ENCODE results near the gene SHISA3.

Gene SHISA3

DNA sequence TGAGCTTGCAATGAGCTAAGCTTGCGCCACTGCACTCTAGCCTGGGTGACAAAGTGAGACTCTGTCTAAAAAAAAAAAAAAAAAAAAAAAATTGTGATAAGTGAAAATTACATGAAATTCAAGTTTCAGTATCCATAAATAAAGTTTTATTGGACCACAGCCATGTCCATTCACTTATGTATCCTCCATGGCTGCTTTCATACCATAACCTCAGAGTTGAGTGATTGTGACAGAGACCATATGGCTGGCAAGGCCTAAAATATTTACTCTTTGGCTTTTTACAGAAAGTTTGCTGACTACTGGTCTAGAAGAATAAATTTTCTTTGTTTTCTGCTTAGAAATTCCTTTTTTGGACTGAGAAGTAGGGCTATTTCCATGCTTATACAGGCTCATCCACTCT lies 11.8 kb upstream of the SHISA3 start:
- TF ChIP-seq, protein P1, sequence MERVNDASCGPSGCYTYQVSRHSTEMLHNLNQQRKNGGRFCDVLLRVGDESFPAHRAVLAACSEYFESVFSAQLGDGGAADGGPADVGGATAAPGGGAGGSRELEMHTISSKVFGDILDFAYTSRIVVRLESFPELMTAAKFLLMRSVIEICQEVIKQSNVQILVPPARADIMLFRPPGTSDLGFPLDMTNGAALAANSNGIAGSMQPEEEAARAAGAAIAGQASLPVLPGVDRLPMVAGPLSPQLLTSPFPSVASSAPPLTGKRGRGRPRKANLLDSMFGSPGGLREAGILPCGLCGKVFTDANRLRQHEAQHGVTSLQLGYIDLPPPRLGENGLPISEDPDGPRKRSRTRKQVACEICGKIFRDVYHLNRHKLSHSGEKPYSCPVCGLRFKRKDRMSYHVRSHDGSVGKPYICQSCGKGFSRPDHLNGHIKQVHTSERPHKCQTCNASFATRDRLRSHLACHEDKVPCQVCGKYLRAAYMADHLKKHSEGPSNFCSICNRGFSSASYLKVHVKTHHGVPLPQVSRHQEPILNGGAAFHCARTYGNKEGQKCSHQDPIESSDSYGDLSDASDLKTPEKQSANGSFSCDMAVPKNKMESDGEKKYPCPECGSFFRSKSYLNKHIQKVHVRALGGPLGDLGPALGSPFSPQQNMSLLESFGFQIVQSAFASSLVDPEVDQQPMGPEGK (CRISPR knock-in tag; IDR thresholded peaks at IDR 0.05; ENCODE audit: borderline replicate concordance), result no peak
- no peak for TF ChIP-seq GLIS3 (CRISPR knock-in tag; IDR thresholded peaks at IDR 0.05)
- TF ChIP-seq, protein P2, sequence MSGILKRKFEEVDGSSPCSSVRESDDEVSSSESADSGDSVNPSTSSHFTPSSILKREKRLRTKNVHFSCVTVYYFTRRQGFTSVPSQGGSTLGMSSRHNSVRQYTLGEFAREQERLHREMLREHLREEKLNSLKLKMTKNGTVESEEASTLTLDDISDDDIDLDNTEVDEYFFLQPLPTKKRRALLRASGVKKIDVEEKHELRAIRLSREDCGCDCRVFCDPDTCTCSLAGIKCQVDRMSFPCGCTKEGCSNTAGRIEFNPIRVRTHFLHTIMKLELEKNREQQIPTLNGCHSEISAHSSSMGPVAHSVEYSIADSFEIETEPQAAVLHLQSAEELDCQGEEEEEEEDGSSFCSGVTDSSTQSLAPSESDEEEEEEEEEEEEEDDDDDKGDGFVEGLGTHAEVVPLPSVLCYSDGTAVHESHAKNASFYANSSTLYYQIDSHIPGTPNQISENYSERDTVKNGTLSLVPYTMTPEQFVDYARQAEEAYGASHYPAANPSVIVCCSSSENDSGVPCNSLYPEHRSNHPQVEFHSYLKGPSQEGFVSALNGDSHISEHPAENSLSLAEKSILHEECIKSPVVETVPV (CRISPR knock-in tag; IDR thresholded peaks at IDR 0.05), result no peak
- TF ChIP-seq ESRRG (CRISPR knock-in tag; IDR thresholded peaks at IDR 0.05), result no peak
- TF ChIP-seq TCF4 (CRISPR knock-in tag; IDR thresholded peaks at IDR 0.05; ENCODE audit: borderline replicate concordance), result no peak
- no peak for TF ChIP-seq ZFP30 (CRISPR knock-in tag; IDR thresholded peaks at IDR 0.05)
- no peak for TF ChIP-seq RARB (CRISPR knock-in tag; IDR thresholded peaks at IDR 0.05)
- TF ChIP-seq CSDC2 (CRISPR knock-in tag; IDR thresholded peaks at IDR 0.05), result no peak
- TF ChIP-seq, protein P3, sequence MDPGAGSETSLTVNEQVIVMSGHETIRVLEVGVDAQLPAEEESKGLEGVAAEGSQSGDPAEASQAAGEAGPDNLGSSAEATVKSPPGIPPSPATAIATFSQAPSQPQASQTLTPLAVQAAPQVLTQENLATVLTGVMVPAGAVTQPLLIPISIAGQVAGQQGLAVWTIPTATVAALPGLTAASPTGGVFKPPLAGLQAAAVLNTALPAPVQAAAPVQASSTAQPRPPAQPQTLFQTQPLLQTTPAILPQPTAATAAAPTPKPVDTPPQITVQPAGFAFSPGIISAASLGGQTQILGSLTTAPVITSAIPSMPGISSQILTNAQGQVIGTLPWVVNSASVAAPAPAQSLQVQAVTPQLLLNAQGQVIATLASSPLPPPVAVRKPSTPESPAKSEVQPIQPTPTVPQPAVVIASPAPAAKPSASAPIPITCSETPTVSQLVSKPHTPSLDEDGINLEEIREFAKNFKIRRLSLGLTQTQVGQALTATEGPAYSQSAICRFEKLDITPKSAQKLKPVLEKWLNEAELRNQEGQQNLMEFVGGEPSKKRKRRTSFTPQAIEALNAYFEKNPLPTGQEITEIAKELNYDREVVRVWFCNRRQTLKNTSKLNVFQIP (CRISPR knock-in tag; IDR thresholded peaks at IDR 0.05; ENCODE audit: borderline replicate concordance, low read depth), result no peak
- no peak for TF ChIP-seq ISL1 (CRISPR knock-in tag; IDR thresholded peaks at IDR 0.05)
- no peak for TF ChIP-seq ZC3H10 (CRISPR knock-in tag; IDR thresholded peaks at IDR 0.05)
- no peak for TF ChIP-seq ZFP3 (CRISPR knock-in tag; IDR thresholded peaks at IDR 0.05)
- no peak for TF ChIP-seq ZNF565 (CRISPR knock-in tag; conservative IDR thresholded peaks at IDR 0.05; ENCODE audit: low read depth)
- ATAC-seq, result peak; percentile 61

DNA sequence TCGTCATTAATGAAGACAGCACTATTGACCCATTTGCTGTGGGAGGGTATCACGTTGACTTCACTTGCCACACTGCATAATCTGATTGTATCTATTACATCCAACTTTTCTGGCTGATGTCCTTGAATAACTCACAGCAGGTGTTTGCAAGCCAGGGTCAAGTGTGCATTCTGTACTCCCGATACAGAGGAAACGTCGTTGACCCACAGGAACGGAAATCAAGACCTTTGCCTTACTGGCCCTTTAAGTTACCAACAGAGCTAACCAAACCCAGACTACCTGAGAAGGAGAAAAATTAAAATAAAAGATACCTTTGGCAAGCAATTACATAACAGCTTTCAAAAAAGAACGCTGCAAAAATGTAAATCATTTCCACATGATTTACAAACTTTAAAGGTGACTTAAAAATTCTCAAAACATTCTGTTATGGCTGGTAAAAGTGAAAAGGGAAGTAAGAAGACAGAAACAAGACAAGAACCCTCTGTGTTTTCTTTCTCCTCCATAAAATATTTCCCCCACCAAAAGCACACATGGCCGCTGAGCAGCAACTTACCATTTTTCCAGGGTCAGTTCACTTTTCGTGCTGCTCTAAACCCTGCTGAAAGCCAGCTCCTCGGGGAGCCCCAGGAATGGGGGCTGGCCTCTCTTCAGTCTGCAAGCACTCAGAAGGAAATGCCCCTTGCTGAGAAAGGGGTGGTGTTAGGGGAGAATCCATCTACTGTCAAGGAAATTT lies 6.5 kb upstream of the SHISA3 start:
- TF ChIP-seq, protein P4, sequence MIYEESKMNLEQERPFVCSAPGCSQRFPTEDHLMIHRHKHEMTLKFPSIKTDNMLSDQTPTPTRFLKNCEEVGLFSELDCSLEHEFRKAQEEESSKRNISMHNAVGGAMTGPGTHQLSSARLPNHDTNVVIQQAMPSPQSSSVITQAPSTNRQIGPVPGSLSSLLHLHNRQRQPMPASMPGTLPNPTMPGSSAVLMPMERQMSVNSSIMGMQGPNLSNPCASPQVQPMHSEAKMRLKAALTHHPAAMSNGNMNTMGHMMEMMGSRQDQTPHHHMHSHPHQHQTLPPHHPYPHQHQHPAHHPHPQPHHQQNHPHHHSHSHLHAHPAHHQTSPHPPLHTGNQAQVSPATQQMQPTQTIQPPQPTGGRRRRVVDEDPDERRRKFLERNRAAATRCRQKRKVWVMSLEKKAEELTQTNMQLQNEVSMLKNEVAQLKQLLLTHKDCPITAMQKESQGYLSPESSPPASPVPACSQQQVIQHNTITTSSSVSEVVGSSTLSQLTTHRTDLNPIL (CRISPR knock-in tag; IDR thresholded peaks at IDR 0.05; ENCODE audit: low read depth), result no peak
- no peak for TF ChIP-seq RARB (CRISPR knock-in tag; IDR thresholded peaks at IDR 0.05)
- TF ChIP-seq, protein P5, sequence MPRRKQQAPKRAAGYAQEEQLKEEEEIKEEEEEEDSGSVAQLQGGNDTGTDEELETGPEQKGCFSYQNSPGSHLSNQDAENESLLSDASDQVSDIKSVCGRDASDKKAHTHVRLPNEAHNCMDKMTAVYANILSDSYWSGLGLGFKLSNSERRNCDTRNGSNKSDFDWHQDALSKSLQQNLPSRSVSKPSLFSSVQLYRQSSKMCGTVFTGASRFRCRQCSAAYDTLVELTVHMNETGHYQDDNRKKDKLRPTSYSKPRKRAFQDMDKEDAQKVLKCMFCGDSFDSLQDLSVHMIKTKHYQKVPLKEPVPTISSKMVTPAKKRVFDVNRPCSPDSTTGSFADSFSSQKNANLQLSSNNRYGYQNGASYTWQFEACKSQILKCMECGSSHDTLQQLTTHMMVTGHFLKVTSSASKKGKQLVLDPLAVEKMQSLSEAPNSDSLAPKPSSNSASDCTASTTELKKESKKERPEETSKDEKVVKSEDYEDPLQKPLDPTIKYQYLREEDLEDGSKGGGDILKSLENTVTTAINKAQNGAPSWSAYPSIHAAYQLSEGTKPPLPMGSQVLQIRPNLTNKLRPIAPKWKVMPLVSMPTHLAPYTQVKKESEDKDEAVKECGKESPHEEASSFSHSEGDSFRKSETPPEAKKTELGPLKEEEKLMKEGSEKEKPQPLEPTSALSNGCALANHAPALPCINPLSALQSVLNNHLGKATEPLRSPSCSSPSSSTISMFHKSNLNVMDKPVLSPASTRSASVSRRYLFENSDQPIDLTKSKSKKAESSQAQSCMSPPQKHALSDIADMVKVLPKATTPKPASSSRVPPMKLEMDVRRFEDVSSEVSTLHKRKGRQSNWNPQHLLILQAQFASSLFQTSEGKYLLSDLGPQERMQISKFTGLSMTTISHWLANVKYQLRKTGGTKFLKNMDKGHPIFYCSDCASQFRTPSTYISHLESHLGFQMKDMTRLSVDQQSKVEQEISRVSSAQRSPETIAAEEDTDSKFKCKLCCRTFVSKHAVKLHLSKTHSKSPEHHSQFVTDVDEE (CRISPR knock-in tag; IDR thresholded peaks at IDR 0.05), result no peak
- peak; percentile 18; the same call in 1 of the 3 replicates for ATAC-seq

DNA sequence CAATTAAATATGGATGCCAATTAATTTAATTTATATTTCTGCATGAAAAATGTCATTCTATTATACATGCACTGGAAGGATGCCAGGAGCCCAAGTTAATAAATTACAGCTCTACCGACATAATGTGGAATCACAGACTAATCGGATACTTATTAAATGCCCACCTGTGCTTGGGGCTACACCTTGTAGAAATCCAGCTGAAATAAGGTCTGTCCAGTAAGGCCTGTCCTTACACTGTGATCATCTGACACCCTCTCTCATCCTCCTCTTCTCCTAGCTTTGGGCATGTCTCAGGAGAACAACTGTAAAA lies 6.0 kb upstream of the SHISA3 start:
- no peak; the same call in 2 of the 3 replicates for ATAC-seq
- TF ChIP-seq BACH2 (CRISPR knock-in tag; IDR thresholded peaks at IDR 0.05; ENCODE audit: borderline replicate concordance) (no peak), TOX (CRISPR knock-in tag; IDR thresholded peaks at IDR 0.05; ENCODE audit: borderline replicate concordance) (no peak), ZFP30 (CRISPR knock-in tag; IDR thresholded peaks at IDR 0.05) (no peak), OSR1 (CRISPR knock-in tag; IDR thresholded peaks at IDR 0.05) (no peak)
- TF ChIP-seq, protein P3 (CRISPR knock-in tag; IDR thresholded peaks at IDR 0.05; ENCODE audit: borderline replicate concordance, low read depth), result no peak
